PC-3 (cell line): ENCODE data around the gene CAPN7. TPM values are rescaled to one million over a fixed set of nuclear protein-coding genes. Genes with fewer than 3 reads are reported as not detected.
"Not testable (repeated sequence)": the region's sequence is repeated elsewhere in the genome, so short reads cannot be mapped to it uniquely, and the experiment has no call there.

ENCODE experiments used
- ATAC-seq: fragments of 200-7000 bp; cut with Tn5 transposase; 2 replicates; pipeline ENCODE4 v1.9.1; 2020; ENCODE audit warnings: mild to moderate bottlenecking, moderate library complexity
- BruUV-seq: library from RNA; stranded (reverse); fragments of 400-500 nt; replicated peaks from 2 replicates; lab custom pipeline; 2021; lab: Mats Ljungman, UMichigan
- CTCF ChIA-PET: fragments of 300-600 bp; sonication (Branson Sonifier 250); formaldehyde crosslinking; loops from one replicate; lab custom pipeline; 2022; ENCODE audit warnings: antibody characterized with exemption; lab: Charles Lee
- POLR2A ChIA-PET: fragments of 300-600 bp; sonication (Branson Sonifier 250); formaldehyde crosslinking; loops from one replicate; lab custom pipeline; 2022; ENCODE audit warnings: antibody characterized with exemption; ENCODE audit not compliant: unreplicated experiment; lab: Charles Lee
- DNase-seq: peaks from one replicate; pipeline ENCODE4 v3.0.0-alpha.2; 2015
- H2AFZ ChIP-seq: fragments of 300-600 bp; sonication (generic); 2 replicates; pipeline ENCODE4 v1.6.0; 2016; ENCODE audit warnings: antibody characterized with exemption, low read length
- H3F3A ChIP-seq: fragments of 300-600 bp; sonication (generic); one replicate; pipeline ENCODE4 v1.6.0; 2017; ENCODE audit warnings: antibody characterized with exemption, low read length, control low read depth, mild to moderate bottlenecking; ENCODE audit not compliant: unreplicated experiment
- H3K27ac ChIP-seq: fragments of 300-600 bp; sonication (generic); 2 replicates; pipeline ENCODE4 v1.5.1; 2016; ENCODE audit warnings: mild to moderate bottlenecking, low read length
- H3K27me3 ChIP-seq: fragments of 300-600 bp; sonication (generic); 2 replicates; pipeline ENCODE4 v1.6.1; 2016; ENCODE audit warnings: low read length, mixed read lengths
- H3K36me3 ChIP-seq: fragments of 300-600 bp; sonication (generic); 2 replicates; pipeline ENCODE4 v1.6.1; 2016; ENCODE audit warnings: low read depth, mixed run types, low read length, mixed read lengths
- H3K4me1 ChIP-seq: fragments of 300-600 bp; sonication (generic); 2 replicates; pipeline ENCODE4 v1.5.1; 2016; ENCODE audit warnings: low read length; ENCODE audit not compliant: insufficient read depth
- H3K4me2 ChIP-seq: fragments of 300-600 bp; sonication (generic); 2 replicates; pipeline ENCODE4 v1.6.0; 2016; ENCODE audit warnings: low read length
- H3K4me3 ChIP-seq: fragments of 300-600 bp; sonication (generic); 2 replicates; pipeline ENCODE4 v1.5.1; 2016; ENCODE audit warnings: mild to moderate bottlenecking, low read length, mixed read lengths
- H3K79me2 ChIP-seq: fragments of 300-600 bp; sonication (generic); 2 replicates; pipeline ENCODE4 v1.6.1; 2017; ENCODE audit warnings: low read length, mixed read lengths
- H3K9ac ChIP-seq: fragments of 300-600 bp; sonication (generic); 2 replicates; pipeline ENCODE4 v1.6.0; 2016; ENCODE audit warnings: mild to moderate bottlenecking, low read length
- H3K9me2 ChIP-seq: fragments of 300-600 bp; sonication (generic); replicated peaks from 2 replicates; pipeline ENCODE4 v1.6.1; 2016; ENCODE audit warnings: mixed run types, low read length, mixed read lengths
- H3K9me3 ChIP-seq: fragments of 300-600 bp; sonication (generic); 2 replicates; pipeline ENCODE4 v1.6.1; 2016; ENCODE audit warnings: low read length, mixed read lengths
- H4K20me1 ChIP-seq: fragments of 300-600 bp; sonication (generic); 2 replicates; pipeline ENCODE4 v1.6.1; 2016; ENCODE audit warnings: low read length, mixed read lengths
- EZH2 ChIP-seq: fragments of 300-600 bp; sonication (generic); IDR thresholded peaks from one replicate; pipeline ENCODE4 v1.6.1; 2017; ENCODE audit warnings: antibody characterized with exemption, mild to moderate bottlenecking, low read length; ENCODE audit not compliant: unreplicated experiment
- EZH2phosphoT487 ChIP-seq: fragments of 300-600 bp; sonication (generic); IDR thresholded peaks from 2 replicates; pipeline ENCODE4 v1.6.1; 2018; ENCODE audit warnings: mild to moderate bottlenecking, antibody characterized with exemption, low read length, borderline replicate concordance
- intact Hi-C: fragments of 100-400 bp; cut with micrococcal nuclease; formaldehyde crosslinking; loops from 2 replicates; pipeline ENCODE4 v1.9.0; 2023
- total RNA-seq: library from RNA; depleted of rRNA; stranded (reverse); fragments of >200 nt; gene quantifications from 2 replicates; pipeline ENCODE4 v1.2.3, GENCODE V29; 2014
- TF ChIP-seq, protein P1 (sequence below): fragments of 300-600 bp; sonication (generic); conservative IDR thresholded peaks from 2 replicates; pipeline ENCODE4 v1.5.1; 2017; ENCODE audit warnings: antibody characterized with exemption, low read depth, mild to moderate bottlenecking, low read length

CAPN7 gene
- total RNA-seq, 1 experiment from 2014 or later: 32.7 TPM

DNA sequence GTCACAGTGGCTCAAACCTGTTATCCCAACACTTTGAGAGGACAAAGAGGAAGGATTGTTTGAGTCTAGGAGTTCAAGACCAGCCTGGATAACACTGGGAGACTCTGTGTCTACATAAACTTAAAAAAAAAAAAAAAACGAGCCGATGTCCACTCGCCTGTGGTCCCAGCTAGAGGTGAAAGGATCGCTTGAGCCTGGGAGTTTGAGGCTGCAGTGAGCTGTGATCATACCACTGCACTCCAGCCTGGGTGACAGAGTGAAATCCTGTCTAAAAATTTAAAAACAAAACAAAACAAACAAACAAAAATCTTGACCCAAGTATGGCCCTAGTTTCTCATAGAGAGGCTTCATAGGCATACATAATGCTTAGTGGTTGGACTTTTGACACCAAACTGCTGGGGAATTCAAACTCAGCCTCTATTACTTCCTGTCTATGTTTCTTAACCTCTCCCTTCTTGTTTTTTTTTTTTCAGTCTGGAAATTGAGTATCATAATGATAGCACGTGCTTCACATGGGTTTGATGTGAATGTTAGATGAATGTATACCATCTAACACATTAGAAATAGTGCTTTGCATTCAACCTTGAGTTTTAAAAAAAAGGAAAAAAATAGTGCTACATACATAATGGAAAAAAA, 46.4 kb upstream of the CAPN7 start:
- ATAC-seq (no peak), DNase-seq (no peak)
- H2AFZ ChIP-seq: no peak overlapping the region
- H3K27ac ChIP-seq: no peak overlapping the region
- H3K9me3 ChIP-seq: no peaks in the 10 kb centered on the region
- CTCF ChIA-PET: no interaction called here
- H3K79me2 ChIP-seq: no peaks in the 10 kb centered on the region
- no peak overlapping the region for H3K9ac ChIP-seq
- no peaks in the 10 kb centered on the region for H3K9me2 ChIP-seq
- no peaks in the 10 kb centered on the region for H3K36me3 ChIP-seq
- no peaks in the 10 kb centered on the region for H3F3A ChIP-seq
- H3K4me1 ChIP-seq: no peaks in the 10 kb centered on the region
- H4K20me1 ChIP-seq: no peaks in the 10 kb centered on the region
- TF ChIP-seq EZH2phosphoT487: no peak
- TF ChIP-seq, protein P1, sequence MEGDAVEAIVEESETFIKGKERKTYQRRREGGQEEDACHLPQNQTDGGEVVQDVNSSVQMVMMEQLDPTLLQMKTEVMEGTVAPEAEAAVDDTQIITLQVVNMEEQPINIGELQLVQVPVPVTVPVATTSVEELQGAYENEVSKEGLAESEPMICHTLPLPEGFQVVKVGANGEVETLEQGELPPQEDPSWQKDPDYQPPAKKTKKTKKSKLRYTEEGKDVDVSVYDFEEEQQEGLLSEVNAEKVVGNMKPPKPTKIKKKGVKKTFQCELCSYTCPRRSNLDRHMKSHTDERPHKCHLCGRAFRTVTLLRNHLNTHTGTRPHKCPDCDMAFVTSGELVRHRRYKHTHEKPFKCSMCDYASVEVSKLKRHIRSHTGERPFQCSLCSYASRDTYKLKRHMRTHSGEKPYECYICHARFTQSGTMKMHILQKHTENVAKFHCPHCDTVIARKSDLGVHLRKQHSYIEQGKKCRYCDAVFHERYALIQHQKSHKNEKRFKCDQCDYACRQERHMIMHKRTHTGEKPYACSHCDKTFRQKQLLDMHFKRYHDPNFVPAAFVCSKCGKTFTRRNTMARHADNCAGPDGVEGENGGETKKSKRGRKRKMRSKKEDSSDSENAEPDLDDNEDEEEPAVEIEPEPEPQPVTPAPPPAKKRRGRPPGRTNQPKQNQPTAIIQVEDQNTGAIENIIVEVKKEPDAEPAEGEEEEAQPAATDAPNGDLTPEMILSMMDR: no peak
- TF ChIP-seq EZH2: no peak
- no peak overlapping the region for H3K4me2 ChIP-seq
- intact Hi-C loops: no loop called here
- peaks cover 47% of the 10 kb centered on the region for H3K27me3 ChIP-seq
- no TSS peak for BruUV-seq
- POLR2A ChIA-PET: no interaction called here
- H3K4me3 ChIP-seq: no peak overlapping the region

- CTCF ChIA-PET: no interaction called here
These were observed 45.4 kb upstream of the CAPN7 start for GRCh38 chr3:15160662-15161061.

DNA sequence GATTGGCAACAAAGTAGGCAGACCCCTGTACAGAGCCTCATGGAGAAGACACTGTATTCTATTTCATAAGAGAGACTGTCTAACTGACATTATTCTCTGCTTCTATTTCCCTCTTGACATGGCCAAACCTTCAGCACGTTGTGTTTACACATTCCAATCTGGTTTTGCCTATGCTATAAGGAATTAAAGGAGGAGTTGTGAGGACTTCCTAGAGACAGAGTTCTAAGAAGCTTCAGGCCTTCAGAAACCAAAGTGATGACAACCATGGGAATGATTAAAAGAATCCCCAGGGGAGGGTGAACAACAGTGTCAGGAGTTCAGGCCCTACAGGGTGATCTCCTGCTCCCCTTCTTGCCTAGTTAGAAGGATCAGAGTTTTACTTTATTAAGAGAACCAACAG, 44.9 kb upstream of the CAPN7 start:
- Histone ChIP-seq H3K9me2 (no peaks in the 10 kb centered on the region), H3K27ac (no peak overlapping the region), H3K79me2 (no peaks in the 10 kb centered on the region), H3K9me3 (no peaks in the 10 kb centered on the region), H3K27me3 (peaks cover 41% of the 10 kb centered on the region), H3K4me2 (no peak overlapping the region), H3K36me3 (no peaks in the 10 kb centered on the region), H3K9ac (no peak overlapping the region), H2AFZ (no peak overlapping the region), H3K4me3 (no peak overlapping the region), H3K4me1 (no peaks in the 10 kb centered on the region), H3F3A (no peaks in the 10 kb centered on the region), H4K20me1 (no peaks in the 10 kb centered on the region)
- BruUV-seq: no TSS peak
- POLR2A ChIA-PET: no interaction called here
- no peak for TF ChIP-seq EZH2
- TF ChIP-seq, protein P1: no peak
- TF ChIP-seq EZH2phosphoT487: no peak
- ATAC-seq (no peak), DNase-seq (no peak)
- intact Hi-C loops: no loop called here
- CTCF ChIA-PET: no interaction called here

More at GRCh38 chr3:15160662-15161061, 45.4 kb upstream of the CAPN7 start:
- POLR2A ChIA-PET: no interaction called here
- H3K27me3 ChIP-seq: peaks cover 41% of the 10 kb centered on the region
- no peaks in the 10 kb centered on the region for H3K79me2 ChIP-seq
- no peaks in the 10 kb centered on the region for H3K9me2 ChIP-seq
- H3K9ac ChIP-seq: no peak overlapping the region
- H3K4me2 ChIP-seq: no peak overlapping the region
- BruUV-seq: no TSS peak
- no peaks in the 10 kb centered on the region for H3K9me3 ChIP-seq
- H2AFZ ChIP-seq: no peak overlapping the region
- H3K36me3 ChIP-seq: no peaks in the 10 kb centered on the region
- DNase-seq (no peak), ATAC-seq (no peak)
- no peak overlapping the region for H3K4me3 ChIP-seq
- no peaks in the 10 kb centered on the region for H3F3A ChIP-seq
- no peaks in the 10 kb centered on the region for H4K20me1 ChIP-seq
- TF ChIP-seq, protein P1: no peak
- TF ChIP-seq EZH2: no peak
- TF ChIP-seq EZH2phosphoT487: no peak
- H3K4me1 ChIP-seq: no peaks in the 10 kb centered on the region
- intact Hi-C loops: no loop called here
- no peak overlapping the region for H3K27ac ChIP-seq

DNA sequence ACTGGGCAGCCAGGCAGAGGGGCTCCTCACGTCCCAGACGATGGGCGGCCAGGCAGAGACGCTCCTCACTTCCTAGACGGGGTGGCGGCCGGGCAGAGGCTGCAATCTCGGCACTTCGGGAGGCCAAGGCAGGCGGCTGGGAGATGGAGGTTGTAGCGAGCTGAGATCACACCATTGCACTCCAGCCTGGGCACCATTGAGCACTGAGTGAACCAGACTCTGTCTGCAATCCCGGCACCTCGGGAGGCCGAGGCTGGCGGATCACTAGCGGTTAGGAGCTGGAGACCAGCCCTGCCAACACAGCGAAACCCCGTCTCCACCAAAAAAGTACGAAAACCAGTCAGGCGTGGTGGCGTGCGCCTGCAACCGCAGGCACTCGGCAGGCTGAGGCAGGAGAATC, 42.4 kb upstream of the CAPN7 start:
- H3K9ac ChIP-seq, ATAC-seq, intact Hi-C loops, H3K4me3 ChIP-seq, H2AFZ ChIP-seq, H3K4me1 ChIP-seq, CTCF ChIA-PET, H3K9me3 ChIP-seq, H3K9me2 ChIP-seq, H3K27ac ChIP-seq, H4K20me1 ChIP-seq, H3K4me2 ChIP-seq, H3K79me2 ChIP-seq, DNase-seq, POLR2A ChIA-PET, BruUV-seq, H3F3A ChIP-seq, H3K36me3 ChIP-seq: not testable (repeated sequence)
- peaks cover 33% of the 10 kb centered on the region for H3K27me3 ChIP-seq
